Loucy (cell line): Measurements from ENCODE around the gene SULT1C4.

Experiments used
- H2AFZ ChIP-seq: fragments of 200-600 bp; sonication (generic); 2 replicates; pipeline ENCODE4 v1.6.0; 2016; ENCODE audit warnings: antibody characterized with exemption, mild to moderate bottlenecking, low read length, moderate library complexity
- H3F3A ChIP-seq: fragments of 200-600 bp; 2 replicates; pipeline ENCODE4 v1.6.0; 2016; ENCODE audit warnings: antibody characterized with exemption, low read depth, mild to moderate bottlenecking
- H3K27me3 ChIP-seq: fragments of 200-600 bp; sonication (generic); 2 replicates; pipeline ENCODE4 v1.6.1; 2014; ENCODE audit warnings: low read length, mild to moderate bottlenecking; ENCODE audit not compliant: insufficient read depth, poor library complexity, severe bottlenecking
- H3K36me3 ChIP-seq: fragments of 200-600 bp; sonication (generic); 2 replicates; pipeline ENCODE4 v1.6.1; 2016; ENCODE audit warnings: low read length; ENCODE audit not compliant: insufficient read depth
- H3K4me1 ChIP-seq: fragments of 200-600 bp; sonication (generic); 2 replicates; pipeline ENCODE4 v1.5.1; 2014; ENCODE audit warnings: low read length, mild to moderate bottlenecking; ENCODE audit not compliant: insufficient read depth, poor library complexity, severe bottlenecking
- H3K4me2 ChIP-seq: fragments of 200-600 bp; sonication (generic); 2 replicates; pipeline ENCODE4 v1.6.0; 2014; ENCODE audit warnings: antibody characterized with exemption, low read length, low read depth, mild to moderate bottlenecking; ENCODE audit not compliant: poor library complexity, severe bottlenecking
- H3K4me3 ChIP-seq: fragments of 200-600 bp; sonication (generic); 2 replicates; pipeline ENCODE4 v1.5.1; 2014; ENCODE audit warnings: low read length, mild to moderate bottlenecking, mixed read lengths; ENCODE audit not compliant: poor library complexity, severe bottlenecking
- H3K79me2 ChIP-seq: fragments of 200-600 bp; sonication (generic); 2 replicates; pipeline ENCODE4 v1.6.1; 2014; ENCODE audit warnings: low read length; ENCODE audit not compliant: insufficient read depth
- H3K9ac ChIP-seq: fragments of 200-600 bp; sonication (generic); 2 replicates; pipeline ENCODE4 v1.6.0; 2014; ENCODE audit warnings: mild to moderate bottlenecking, low read depth, low read length, moderate library complexity; ENCODE audit not compliant: poor library complexity, severe bottlenecking
- H3K9me2 ChIP-seq: fragments of 200-600 bp; sonication (generic); replicated peaks from 2 replicates; pipeline ENCODE4 v1.6.1; 2016; ENCODE audit warnings: low read depth, low read length, mixed read lengths
- H3K9me3 ChIP-seq: fragments of 200-600 bp; sonication (generic); 2 replicates; pipeline ENCODE4 v1.6.1; 2014; ENCODE audit warnings: mild to moderate bottlenecking, antibody characterized with exemption, low read length, low read depth; ENCODE audit not compliant: insufficient read depth
- H4K20me1 ChIP-seq: fragments of 200-600 bp; sonication (generic); 2 replicates; pipeline ENCODE4 v1.6.0; 2014; ENCODE audit warnings: antibody characterized with exemption, low read length, mild to moderate bottlenecking; ENCODE audit not compliant: insufficient read depth, poor library complexity, severe bottlenecking
- EZH2phosphoT487 ChIP-seq: fragments of 200-600 bp; IDR thresholded peaks from 2 replicates; pipeline ENCODE4 v1.6.1; 2018; ENCODE audit warnings: antibody characterized with exemption, mild to moderate bottlenecking, moderate library complexity, borderline replicate concordance
- TF ChIP-seq, protein P1 (sequence below): fragments of 200-600 bp; sonication (generic); conservative IDR thresholded peaks from 2 replicates; pipeline ENCODE4 v1.5.1; 2014; ENCODE audit warnings: mild to moderate bottlenecking, antibody characterized with exemption, low read length

SULT1C4 gene

DNA sequence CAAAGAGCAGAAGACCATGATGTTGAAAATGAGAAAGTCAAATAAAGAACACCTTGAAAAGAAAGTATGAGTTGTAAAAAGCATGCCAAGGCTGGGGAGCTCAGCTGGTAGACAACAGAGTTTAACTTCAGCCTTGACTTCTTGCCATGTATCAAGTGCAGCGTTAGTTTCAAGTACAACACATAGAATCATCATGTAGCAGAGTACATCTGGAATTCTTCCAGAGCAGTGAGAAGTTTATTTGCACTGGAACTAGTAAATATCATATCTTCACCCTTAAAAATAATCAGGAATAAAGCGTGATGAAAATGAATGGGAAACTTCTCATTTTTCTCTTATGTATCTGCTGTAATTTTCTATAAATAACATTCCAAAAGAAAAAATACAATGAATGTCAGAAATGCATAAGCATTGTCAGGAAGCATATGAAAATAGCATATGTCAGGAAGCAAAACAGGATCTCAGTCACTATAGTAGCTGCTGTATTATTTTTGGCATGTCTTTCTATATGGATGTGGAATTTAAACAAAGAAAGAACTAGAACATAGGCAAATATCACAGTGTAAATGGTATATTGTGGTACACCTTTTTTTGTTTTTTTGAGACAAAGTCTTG lies 10.1 kb upstream of the SULT1C4 start:
- H3K4me1 ChIP-seq = peaks cover 11% of the 10 kb centered on the region
- H3K36me3 ChIP-seq = no peaks in the 10 kb centered on the region
- no peak overlapping the region for H2AFZ ChIP-seq
- H3K79me2 ChIP-seq = no peaks in the 10 kb centered on the region
- H3K9me2 ChIP-seq = no peaks in the 10 kb centered on the region
- H4K20me1 ChIP-seq = no peaks in the 10 kb centered on the region
- no peak overlapping the region for H3K4me3 ChIP-seq
- H3K9ac ChIP-seq = no peak overlapping the region
- no peak overlapping the region for H3K4me2 ChIP-seq
- H3F3A ChIP-seq = no peaks in the 10 kb centered on the region
- H3K9me3 ChIP-seq = no peaks in the 10 kb centered on the region
- TF ChIP-seq, protein P1, sequence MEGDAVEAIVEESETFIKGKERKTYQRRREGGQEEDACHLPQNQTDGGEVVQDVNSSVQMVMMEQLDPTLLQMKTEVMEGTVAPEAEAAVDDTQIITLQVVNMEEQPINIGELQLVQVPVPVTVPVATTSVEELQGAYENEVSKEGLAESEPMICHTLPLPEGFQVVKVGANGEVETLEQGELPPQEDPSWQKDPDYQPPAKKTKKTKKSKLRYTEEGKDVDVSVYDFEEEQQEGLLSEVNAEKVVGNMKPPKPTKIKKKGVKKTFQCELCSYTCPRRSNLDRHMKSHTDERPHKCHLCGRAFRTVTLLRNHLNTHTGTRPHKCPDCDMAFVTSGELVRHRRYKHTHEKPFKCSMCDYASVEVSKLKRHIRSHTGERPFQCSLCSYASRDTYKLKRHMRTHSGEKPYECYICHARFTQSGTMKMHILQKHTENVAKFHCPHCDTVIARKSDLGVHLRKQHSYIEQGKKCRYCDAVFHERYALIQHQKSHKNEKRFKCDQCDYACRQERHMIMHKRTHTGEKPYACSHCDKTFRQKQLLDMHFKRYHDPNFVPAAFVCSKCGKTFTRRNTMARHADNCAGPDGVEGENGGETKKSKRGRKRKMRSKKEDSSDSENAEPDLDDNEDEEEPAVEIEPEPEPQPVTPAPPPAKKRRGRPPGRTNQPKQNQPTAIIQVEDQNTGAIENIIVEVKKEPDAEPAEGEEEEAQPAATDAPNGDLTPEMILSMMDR = no peak
- no peak for TF ChIP-seq EZH2phosphoT487
- no peaks in the 10 kb centered on the region for H3K27me3 ChIP-seq

DNA sequence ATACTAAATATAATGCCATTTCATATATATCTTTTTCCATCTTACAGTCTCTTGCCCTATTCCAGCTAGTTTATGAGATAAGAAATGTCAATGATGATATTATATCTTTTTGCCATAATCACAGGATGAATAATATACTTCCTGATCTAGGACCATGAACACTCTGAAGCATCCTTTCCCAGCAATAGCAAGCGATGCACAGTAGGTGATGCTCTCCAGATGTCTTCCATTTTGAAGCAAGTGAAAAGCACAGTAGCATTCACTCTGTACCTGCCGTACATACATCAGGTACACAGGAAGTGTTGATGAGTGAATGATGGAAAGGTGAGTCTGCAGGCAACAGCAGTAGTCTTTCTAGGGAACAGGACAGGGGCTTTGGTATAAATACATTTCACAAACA lies 8.6 kb upstream of the SULT1C4 start:
- no peaks in the 10 kb centered on the region for H3K36me3 ChIP-seq
- H3K4me3 ChIP-seq = no peak overlapping the region
- no peak for TF ChIP-seq EZH2phosphoT487
- TF ChIP-seq, protein P1 = peak; percentile 26
- no peak overlapping the region for H2AFZ ChIP-seq
- no peaks in the 10 kb centered on the region for H3K9me2 ChIP-seq
- no peak overlapping the region for H3K4me2 ChIP-seq
- H3K4me1 ChIP-seq = no peaks in the 10 kb centered on the region
- no peaks in the 10 kb centered on the region for H4K20me1 ChIP-seq
- H3F3A ChIP-seq = no peaks in the 10 kb centered on the region
- H3K79me2 ChIP-seq = no peaks in the 10 kb centered on the region
- H3K9ac ChIP-seq = no peak overlapping the region
- H3K9me3 ChIP-seq = no peaks in the 10 kb centered on the region
- no peaks in the 10 kb centered on the region for H3K27me3 ChIP-seq

GRCh38 chr2:108370080-108370479 lies 7.7 kb upstream of the SULT1C4 start:
- Histone ChIP-seq H3K9me2 (no peaks in the 10 kb centered on the region), H3K9me3 (no peaks in the 10 kb centered on the region), H3K4me3 (no peak overlapping the region), H3K4me2 (no peak overlapping the region), H4K20me1 (no peaks in the 10 kb centered on the region), H3F3A (no peaks in the 10 kb centered on the region), H3K4me1 (no peaks in the 10 kb centered on the region), H3K9ac (no peak overlapping the region), H2AFZ (no peak overlapping the region), H3K36me3 (no peaks in the 10 kb centered on the region), H3K27me3 (no peaks in the 10 kb centered on the region), H3K79me2 (no peaks in the 10 kb centered on the region)
- TF ChIP-seq EZH2phosphoT487 = no peak
- TF ChIP-seq, protein P1 = no peak
